WI38 (cell line): ENCODE results near the gene FBXO39.

Experiments used
- H3K4me3 ChIP-seq: 2 replicates; pipeline ENCODE4 v1.5.1; 2011; ENCODE audit warnings: low read depth, mild to moderate bottlenecking, control low read depth, low read length
- TF ChIP-seq, protein P1 (sequence below): IDR thresholded peaks from 2 replicates; pipeline ENCODE4 v1.5.1; 2012; ENCODE audit warnings: low read depth, mild to moderate bottlenecking, control low read depth, low read length

The FBXO39 gene

DNA sequence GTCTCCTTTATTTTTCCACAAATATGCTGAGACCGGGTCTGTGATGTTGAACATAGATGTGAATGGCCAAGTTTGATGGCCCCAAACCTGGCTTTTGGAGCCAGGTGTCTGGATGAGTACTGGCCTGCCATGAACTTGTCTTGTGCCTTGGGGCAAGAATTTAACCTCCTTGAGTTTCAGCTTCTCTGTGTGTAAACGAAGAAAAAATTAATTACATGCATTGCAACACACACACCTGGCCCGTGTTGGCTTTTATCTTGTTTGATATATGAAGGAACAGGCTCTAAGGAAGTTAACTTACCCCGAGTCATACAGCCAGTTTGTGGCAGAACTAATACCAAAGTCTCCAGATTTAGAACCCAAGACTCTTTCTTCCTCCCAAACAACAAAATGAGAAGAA lies 13.1 kb downstream of the FBXO39 start:
- TF ChIP-seq, protein P1, sequence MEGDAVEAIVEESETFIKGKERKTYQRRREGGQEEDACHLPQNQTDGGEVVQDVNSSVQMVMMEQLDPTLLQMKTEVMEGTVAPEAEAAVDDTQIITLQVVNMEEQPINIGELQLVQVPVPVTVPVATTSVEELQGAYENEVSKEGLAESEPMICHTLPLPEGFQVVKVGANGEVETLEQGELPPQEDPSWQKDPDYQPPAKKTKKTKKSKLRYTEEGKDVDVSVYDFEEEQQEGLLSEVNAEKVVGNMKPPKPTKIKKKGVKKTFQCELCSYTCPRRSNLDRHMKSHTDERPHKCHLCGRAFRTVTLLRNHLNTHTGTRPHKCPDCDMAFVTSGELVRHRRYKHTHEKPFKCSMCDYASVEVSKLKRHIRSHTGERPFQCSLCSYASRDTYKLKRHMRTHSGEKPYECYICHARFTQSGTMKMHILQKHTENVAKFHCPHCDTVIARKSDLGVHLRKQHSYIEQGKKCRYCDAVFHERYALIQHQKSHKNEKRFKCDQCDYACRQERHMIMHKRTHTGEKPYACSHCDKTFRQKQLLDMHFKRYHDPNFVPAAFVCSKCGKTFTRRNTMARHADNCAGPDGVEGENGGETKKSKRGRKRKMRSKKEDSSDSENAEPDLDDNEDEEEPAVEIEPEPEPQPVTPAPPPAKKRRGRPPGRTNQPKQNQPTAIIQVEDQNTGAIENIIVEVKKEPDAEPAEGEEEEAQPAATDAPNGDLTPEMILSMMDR, result no peak
- no peak overlapping the region for H3K4me3 ChIP-seq

DNA sequence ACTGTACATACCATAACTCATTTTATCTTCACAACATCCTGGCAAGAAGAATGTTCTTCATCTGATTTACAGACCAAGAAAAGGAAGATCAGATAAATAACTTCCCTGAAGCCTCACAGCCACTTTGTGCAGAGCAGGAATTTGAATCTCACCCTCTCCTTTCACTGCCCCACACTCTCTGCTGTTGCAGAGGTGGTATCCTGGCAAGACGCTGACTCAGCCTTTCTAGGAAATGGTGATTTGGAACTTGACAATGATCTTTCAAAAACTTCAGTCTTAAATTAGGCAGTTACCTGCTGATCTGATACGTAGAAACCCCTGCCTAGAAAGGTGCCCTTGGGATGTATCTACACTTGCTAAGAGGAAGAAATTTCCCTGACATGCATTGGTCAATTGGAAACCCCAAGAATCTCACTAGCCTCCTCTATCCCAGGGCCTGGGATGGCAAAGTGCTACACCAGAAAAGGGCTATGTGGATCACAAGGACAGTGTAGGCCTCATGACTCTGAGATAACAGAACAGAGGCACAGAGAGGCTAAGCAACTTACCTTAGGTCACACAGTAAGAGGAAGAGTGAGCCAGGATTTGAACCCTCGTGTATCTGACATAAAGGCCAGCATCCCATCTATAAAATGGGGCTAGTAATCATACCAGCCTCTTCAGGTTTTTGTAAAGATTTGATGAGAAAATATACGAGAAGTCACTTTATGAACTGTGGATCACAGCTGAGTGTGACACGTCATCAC lies 17.9 kb downstream of the FBXO39 start:
- H3K4me3 ChIP-seq, result no peak overlapping the region
- TF ChIP-seq, protein P1, result no peak

DNA sequence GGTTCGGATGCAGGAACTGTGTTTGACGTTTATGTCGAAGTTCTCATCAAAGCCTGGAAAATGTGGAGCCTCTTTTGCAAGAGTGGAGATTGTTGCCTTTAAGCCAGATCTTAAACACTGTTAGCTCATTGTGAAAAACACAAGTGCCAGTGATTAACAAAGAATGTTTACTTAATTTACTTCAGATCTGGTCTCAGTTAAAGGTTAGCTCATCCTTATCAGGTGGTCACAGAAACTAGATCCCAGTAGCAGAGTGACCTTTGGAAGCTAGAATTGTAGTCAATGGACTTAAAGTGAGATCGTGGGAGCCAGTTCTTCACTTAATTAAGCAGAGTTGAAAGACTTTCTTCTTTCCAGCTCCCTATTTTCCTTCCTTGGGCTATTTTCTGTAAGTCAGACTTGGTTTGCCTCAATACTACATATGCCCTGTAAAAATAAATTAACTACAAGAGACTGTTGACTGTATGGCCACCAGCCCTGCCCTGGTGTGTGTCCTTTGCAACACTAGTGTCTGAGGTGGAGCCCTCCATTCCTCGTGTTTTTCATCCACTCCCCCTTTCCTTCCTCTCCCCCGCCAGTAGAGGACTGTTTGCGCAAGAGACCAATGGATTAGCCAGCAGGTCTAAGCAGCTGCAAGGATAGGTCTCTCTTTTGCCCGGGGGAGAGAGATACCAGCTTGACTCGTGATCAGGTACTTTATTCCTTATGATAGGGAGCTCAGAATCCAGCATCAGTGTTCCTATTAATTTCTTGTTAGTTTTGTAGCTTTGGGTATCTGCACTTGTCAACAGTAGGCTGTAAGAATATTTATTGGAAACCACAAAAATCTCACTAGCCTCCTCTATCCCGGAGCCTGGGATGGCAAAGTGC lies 20.2 kb downstream of the FBXO39 start:
- TF ChIP-seq, protein P1, result no peak
- no peak overlapping the region for H3K4me3 ChIP-seq

DNA sequence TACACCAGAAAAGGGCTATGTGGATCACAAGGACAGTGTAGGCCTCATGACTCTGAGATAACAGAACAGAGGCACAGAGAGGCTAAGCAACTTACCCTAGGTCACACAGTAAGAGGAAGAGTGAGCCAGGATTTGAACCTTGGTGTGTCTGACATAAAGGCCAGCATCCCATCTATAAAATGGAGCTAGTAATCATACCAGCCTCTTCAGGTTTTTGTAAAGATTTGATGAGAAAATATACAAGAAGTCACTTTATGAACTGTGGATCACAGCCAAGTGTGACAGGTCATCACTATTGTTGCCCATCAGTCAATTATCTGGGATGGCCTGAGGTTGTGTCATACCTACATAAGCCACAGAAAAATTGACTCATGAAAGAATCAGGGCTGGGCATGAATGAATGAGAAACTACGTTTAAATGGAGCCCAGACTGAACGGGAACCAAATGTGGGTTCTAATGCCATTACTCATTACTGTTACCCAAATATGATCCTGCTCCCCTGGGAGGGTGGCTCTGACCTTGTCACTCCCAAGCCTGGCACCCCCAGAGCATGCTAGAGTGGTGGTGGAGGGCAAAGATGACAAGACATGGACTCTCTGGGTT lies 21.0 kb downstream of the FBXO39 start:
- TF ChIP-seq, protein P1, result no peak
- H3K4me3 ChIP-seq, result no peak overlapping the region

DNA sequence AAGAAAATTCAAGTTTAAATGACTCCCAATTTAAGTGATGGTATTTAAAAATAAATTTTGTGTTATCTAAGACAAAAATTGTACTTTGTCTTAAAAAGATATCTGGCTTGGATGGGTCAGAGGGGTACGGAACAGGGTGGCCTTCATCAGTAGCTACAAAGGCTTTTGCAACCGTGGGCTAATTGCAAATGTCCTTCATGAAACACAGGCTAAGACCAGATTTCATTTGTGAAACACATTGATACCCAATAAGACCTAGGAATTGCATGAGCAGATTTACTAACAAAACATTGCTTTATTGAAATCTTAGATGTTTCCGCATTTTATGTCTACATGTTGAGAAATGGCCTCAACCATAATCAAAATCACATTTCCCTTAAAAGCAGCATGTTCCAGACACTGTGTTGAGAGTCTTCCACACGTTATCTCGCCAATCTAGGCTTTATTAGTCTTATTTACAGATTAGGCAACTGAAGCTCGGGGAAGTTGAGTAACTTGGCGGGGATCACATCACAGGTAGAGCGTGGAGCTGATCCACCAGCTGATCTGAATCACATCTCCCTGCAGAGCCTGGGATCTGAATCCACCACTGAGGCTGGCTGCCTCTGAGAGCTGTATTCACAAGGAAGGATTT lies 21.8 kb downstream of the FBXO39 start:
- H3K4me3 ChIP-seq, result no peak overlapping the region
- TF ChIP-seq, protein P1, result no peak

DNA sequence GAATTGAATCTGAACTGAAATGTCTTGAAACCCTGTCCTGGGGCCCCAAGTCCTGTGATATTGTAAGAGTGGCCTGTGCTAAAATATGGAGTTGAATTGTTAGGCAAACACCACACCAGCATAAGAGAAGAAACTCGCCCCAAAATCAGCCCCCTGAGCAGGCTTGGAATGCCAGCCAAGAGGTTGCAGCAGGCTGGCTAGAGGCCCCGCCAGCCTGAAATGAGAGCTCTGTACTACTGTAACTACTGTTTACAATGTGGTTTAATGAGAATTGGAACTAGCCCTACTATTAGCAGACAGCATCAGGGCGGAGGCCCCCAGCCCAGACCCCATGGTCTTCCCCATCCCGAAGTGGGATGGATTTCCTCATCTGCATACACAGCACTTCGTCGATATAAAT lies 23.7 kb downstream of the FBXO39 start:
- no peak overlapping the region for H3K4me3 ChIP-seq
- TF ChIP-seq, protein P1, result no peak
